IPS-18a (cell line): ENCODE results near the gene DDC.
"Not testable (repeated sequence)": the region's sequence is repeated elsewhere in the genome, so short reads cannot be mapped to it uniquely, and the experiment has no call there.

Source experiments
- H3K27ac ChIP-seq: one replicate; pipeline ENCODE4 v1.5.1; 2013; ENCODE audit warnings: low read length
- H3K27me3 ChIP-seq: one replicate; pipeline ENCODE4 v1.6.1; 2013; ENCODE audit warnings: mild to moderate bottlenecking, low read length; ENCODE audit not compliant: control insufficient read depth, insufficient read depth
- H3K36me3 ChIP-seq: one replicate; pipeline ENCODE4 v1.6.1; 2013; ENCODE audit warnings: low read depth, low read length; ENCODE audit not compliant: control insufficient read depth
- H3K4me1 ChIP-seq: one replicate; pipeline ENCODE4 v1.6.1; 2013; ENCODE audit warnings: low read depth, low read length; ENCODE audit not compliant: control insufficient read depth
- H3K4me3 ChIP-seq: one replicate; pipeline ENCODE4 v1.5.1; 2013; ENCODE audit warnings: low read length
- H3K9ac ChIP-seq: one replicate; pipeline ENCODE4 v1.6.1; 2013; ENCODE audit warnings: mild to moderate bottlenecking, low read length, moderate library complexity
- H3K9me3 ChIP-seq: one replicate; pipeline ENCODE4 v1.6.1; 2013; ENCODE audit warnings: low read depth, low read length; ENCODE audit not compliant: control insufficient read depth

The DDC gene

DNA sequence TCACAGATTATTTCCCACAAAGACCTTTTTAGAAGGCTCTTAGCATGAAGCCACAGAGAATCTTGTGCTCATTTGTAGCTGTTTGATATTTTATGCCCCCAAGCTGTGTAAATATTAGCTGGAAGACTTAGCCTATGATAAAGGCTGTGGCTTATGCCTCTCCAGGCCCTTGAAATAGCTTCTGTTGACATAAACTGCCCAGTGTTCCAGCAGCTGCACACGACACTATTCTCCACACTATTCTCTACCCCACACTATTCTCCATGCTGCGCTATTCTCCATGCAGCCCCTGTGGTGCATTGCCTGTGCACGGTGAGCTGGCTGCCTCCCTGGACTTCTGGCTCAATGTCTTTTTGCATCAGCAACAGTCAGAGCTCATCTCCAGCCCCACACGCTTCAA is 13.1 kb downstream of the DDC start:
- Histone ChIP-seq H3K4me1 (peaks cover 12% of the 10 kb centered on the region), H3K9ac (no peak overlapping the region), H3K27me3 (no peaks in the 10 kb centered on the region), H3K4me3 (no peak overlapping the region), H3K36me3 (no peaks in the 10 kb centered on the region), H3K9me3 (no peaks in the 10 kb centered on the region), H3K27ac (no peak overlapping the region)

DNA sequence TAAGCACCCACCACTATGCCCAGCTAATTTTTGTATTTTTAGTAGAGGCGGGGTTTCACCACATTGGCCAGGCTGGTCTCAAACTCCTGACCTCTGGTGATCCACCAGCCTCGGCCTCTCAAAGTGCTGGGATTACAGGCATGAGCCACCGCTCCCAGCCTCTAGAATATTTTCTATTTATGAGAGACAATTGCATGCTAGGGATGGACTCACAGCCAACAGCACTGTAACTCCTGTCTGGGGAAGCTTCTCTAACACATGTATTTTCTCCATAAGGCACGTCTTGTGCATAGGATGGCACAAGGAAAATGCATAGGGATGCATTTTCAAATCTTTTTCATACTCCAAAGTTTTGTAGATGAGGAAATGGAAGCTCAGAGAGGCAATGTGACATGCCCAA is 19.6 kb downstream of the DDC start:
- H3K4me1 ChIP-seq = not testable (repeated sequence)

DNA sequence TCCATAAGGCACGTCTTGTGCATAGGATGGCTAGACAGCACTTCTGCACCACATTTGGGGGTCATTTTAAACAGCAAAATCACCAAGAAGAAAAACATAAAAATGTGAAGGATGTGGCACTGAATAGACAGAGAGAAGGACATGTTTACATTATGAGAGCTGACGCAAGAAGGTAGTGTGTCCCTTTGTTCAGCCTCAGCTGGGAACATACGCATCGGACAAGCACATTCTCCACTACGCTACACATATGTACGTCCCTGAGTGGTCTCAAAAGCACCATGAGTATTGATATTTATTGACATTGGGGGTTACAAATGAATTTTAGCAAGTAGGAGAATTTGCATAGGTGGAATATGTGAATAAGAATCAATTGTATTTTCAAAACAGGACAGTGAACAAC is 20.2 kb downstream of the DDC start:
- no peaks in the 10 kb centered on the region for H3K36me3 ChIP-seq
- no peaks in the 10 kb centered on the region for H3K4me1 ChIP-seq
- no peak overlapping the region for H3K9ac ChIP-seq
- H3K27ac ChIP-seq = no peak overlapping the region
- H3K27me3 ChIP-seq = no peaks in the 10 kb centered on the region
- H3K9me3 ChIP-seq = no peaks in the 10 kb centered on the region
- no peak overlapping the region for H3K4me3 ChIP-seq

More for the DNA sequence above, 19.6 kb downstream of the DDC start:
- H3K9me3 ChIP-seq, H3K4me3 ChIP-seq, H3K27ac ChIP-seq, H3K36me3 ChIP-seq, H3K27me3 ChIP-seq, H3K9ac ChIP-seq: not testable (repeated sequence)

GRCh38 chr7:50543776-50544442 is 21.3 kb downstream of the DDC start:
- Histone ChIP-seq H3K36me3 (no peaks in the 10 kb centered on the region), H3K27ac (no peak overlapping the region), H3K4me3 (no peak overlapping the region), H3K9ac (no peak overlapping the region), H3K27me3 (no peaks in the 10 kb centered on the region), H3K9me3 (no peaks in the 10 kb centered on the region), H3K4me1 (no peaks in the 10 kb centered on the region)

DNA sequence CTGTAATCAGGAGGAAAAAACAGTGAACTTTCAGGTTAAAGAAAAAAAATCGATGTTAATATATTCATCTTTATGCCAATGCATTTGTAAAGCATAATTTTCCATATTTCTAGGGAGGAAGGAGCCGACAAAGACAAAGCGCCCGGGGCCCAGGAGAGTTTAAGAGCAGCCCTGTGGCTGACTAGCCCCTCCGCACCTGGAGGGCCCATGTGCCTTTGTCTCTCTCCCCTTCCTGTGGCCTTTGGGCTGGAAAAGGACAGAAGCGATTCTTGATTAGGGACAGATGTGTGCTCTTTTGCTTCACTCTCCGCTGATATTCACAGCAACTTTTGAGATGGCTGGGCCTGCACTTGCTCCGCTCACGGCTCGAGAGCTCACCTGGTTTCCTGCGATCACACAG is 23.1 kb downstream of the DDC start:
- no peak overlapping the region for H3K4me3 ChIP-seq
- no peak overlapping the region for H3K9ac ChIP-seq
- H3K36me3 ChIP-seq = no peaks in the 10 kb centered on the region
- H3K27me3 ChIP-seq = no peaks in the 10 kb centered on the region
- H3K27ac ChIP-seq = no peak overlapping the region
- no peaks in the 10 kb centered on the region for H3K4me1 ChIP-seq
- H3K9me3 ChIP-seq = no peaks in the 10 kb centered on the region

- H3K36me3 ChIP-seq = no peaks in the 10 kb centered on the region
- no peak overlapping the region for H3K4me3 ChIP-seq
- no peaks in the 10 kb centered on the region for H3K9me3 ChIP-seq
- H3K27me3 ChIP-seq = no peaks in the 10 kb centered on the region
- no peak overlapping the region for H3K27ac ChIP-seq
- H3K4me1 ChIP-seq = no peaks in the 10 kb centered on the region
- no peak overlapping the region for H3K9ac ChIP-seq
These were observed 24.2 kb downstream of the DDC start for GRCh38 chr7:50540785-50541579.

DNA sequence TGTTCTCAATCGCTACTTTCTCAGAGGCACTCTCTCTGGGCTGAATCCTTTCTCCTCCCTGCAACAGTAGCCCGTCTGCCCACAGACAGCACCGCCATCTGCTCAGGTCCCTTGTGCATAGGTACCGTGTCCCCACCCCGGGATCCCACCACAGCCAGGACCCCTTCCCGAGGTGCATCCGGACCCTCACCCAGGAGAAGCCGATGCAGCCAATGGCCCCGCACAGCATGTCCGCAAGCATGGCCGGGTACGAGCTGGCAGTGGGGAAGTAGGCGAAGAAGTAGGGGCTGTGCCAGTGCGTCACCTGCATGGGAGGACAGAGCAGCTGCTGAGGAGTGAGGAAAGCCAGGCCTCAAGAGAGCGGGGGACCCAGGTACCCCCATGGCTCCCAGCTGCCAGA is 25.5 kb downstream of the DDC start:
- Histone ChIP-seq H3K36me3 (no peaks in the 10 kb centered on the region), H3K27ac (no peak overlapping the region), H3K27me3 (no peaks in the 10 kb centered on the region), H3K9ac (no peak overlapping the region), H3K9me3 (no peaks in the 10 kb centered on the region), H3K4me1 (no peaks in the 10 kb centered on the region), H3K4me3 (no peak overlapping the region)

DNA sequence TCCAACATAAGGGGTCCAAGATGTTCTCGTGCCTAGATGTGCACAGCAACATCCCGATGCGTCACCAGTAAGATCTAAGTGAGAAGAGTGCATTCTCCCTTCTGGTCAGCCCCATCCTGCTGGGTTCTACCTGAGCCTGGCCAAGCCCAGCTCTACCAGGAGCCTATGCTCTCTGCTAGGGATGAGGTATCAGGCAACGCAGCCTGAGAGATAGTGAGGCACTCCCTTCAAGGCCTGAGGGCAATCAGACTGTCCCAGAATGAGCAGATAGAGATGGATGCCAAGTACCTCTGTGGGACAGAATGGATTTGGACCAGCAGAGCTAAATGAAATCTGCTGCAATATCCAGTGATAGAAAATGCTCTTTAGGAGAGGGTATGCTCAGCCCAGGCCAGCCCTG is 26.7 kb downstream of the DDC start:
- Histone ChIP-seq H3K27me3 (no peaks in the 10 kb centered on the region), H3K36me3 (no peaks in the 10 kb centered on the region), H3K4me3 (no peak overlapping the region), H3K4me1 (no peaks in the 10 kb centered on the region), H3K9me3 (no peaks in the 10 kb centered on the region), H3K27ac (no peak overlapping the region), H3K9ac (no peak overlapping the region)

DNA sequence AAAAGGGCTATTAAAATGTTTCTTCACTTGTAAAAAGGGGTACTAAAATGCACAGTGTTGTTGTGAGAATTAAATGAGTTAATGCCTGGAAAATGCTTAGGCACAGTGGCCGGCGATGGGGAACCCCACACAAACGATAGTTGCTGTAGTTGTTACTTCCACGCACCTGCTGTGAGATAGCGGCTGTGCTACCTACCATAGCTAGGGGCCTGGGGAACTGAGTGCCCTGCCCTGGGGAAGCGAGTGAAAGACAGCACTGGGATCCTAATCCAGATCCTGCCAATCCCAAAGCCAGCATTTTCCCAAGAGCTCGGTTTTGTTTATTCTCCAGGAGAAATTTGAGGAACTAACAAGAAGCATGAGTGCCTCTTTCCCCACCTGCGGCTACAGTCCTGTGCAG is 27.8 kb downstream of the DDC start:
- Histone ChIP-seq H3K27me3 (no peaks in the 10 kb centered on the region), H3K4me1 (no peaks in the 10 kb centered on the region), H3K36me3 (no peaks in the 10 kb centered on the region), H3K27ac (no peak overlapping the region), H3K4me3 (no peak overlapping the region), H3K9ac (no peak overlapping the region), H3K9me3 (no peaks in the 10 kb centered on the region)

DNA sequence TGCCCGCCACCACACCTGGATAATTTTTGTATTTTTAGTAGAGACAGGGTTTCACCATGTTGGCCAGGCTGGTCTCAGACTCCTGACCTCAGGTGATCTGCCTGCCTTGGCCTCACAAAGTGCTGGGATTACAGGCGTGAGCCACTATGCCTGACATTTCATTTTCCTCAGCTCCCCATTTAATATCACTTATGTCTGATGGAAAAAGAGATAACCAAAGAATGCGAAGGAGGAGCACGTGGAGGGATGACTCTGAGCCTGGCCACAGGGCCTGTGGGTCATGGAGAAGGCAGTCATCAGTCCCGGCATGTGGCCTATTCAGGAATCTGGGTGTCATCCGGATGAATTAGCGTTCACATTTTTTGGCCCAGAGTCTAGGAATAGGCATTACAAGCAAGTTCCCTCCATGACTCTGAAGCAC is 29.9 kb downstream of the DDC start:
- not testable (repeated sequence) for H3K4me1 ChIP-seq, H3K36me3 ChIP-seq, H3K9ac ChIP-seq, H3K9me3 ChIP-seq, H3K27me3 ChIP-seq, H3K4me3 ChIP-seq, H3K27ac ChIP-seq

DNA sequence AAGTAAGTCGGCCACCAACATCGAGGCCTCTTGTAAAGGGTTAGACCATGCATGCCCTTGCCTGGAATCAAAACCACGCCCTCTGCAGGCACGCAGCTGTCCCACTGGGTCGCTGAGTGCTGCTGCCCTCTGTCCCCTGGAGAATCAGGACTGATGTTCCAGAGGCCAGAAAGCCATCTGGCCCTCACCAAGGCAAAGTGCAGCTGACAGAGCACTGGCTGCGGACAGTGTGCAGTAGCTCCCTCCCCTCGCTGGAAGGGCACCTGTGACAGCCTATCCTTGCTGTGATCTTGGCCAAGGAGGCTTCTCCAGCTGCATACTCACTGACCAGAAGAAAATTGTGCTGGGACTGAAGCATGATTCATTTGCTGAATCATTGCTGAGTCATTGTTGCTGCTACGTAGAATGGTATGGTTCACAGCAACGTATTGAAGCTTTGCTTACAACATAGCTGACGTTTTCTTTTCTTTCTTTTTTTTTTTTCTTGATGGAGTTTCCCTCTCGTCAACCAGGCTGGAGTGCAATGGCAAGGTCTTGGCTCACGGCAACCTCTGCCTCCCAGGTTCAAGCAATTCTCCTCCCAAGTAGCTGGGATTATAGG is 30.4 kb downstream of the DDC start:
- Histone ChIP-seq H3K4me3 (no peak overlapping the region), H3K27me3 (no peaks in the 10 kb centered on the region), H3K4me1 (peaks cover 7% of the 10 kb centered on the region), H3K9ac (no peak overlapping the region), H3K36me3 (no peaks in the 10 kb centered on the region), H3K9me3 (no peaks in the 10 kb centered on the region), H3K27ac (no peak overlapping the region)

DNA sequence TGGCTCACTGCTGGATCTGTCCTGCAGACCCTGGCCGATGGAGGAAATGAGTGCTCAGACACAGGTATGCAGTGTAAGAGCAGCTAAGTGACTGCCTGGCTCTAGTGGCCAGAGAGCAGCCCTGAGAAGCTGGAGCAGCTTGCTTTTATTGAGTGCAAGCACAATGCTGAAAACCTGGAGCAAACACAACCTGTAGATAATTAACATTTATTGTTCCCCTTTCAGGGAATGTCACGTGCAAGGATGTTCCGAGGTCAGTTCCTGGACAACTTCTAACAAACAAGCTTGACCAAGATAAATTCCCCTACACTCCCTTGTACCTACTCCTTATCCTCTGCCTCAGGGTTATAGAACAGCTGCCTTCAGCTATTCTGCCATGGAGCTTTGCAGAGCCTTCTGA is 31.3 kb downstream of the DDC start:
- Histone ChIP-seq H3K4me3 (no peak overlapping the region), H3K36me3 (no peaks in the 10 kb centered on the region), H3K27me3 (no peaks in the 10 kb centered on the region), H3K27ac (no peak overlapping the region), H3K4me1 (peaks cover 7% of the 10 kb centered on the region), H3K9me3 (no peaks in the 10 kb centered on the region), H3K9ac (no peak overlapping the region)
